ENCODE results near the gene CNTNAP2. TPM values are rescaled to one million over a fixed set of nuclear protein-coding genes. Genes with fewer than 3 reads are reported as not detected.

The CNTNAP2 gene
- total RNA-seq, 2 experiments from 2014 or later: 0.28 TPM; not detected in 1

- TF ChIP-seq CTCF (conservative IDR thresholded peaks at IDR 0.05; ENCODE audit: low read length) (no peak), EZH2phosphoT487 (IDR thresholded peaks at IDR 0.05; ENCODE audit: borderline replicate concordance, low read depth, low read length) (no peak)
- no peak overlapping the region for H3K27ac ChIP-seq (ENCODE audit: low read depth, low read length, poor library complexity, severe bottlenecking)
- no peaks in the 10 kb centered on the region for H3K4me1 ChIP-seq (ENCODE audit: insufficient read depth, low read length, poor library complexity, severe bottlenecking)
- ChIA-PET CTCF (ENCODE audit: unreplicated experiment) (no interaction called here), POLR2A (no interaction called here)
- H3K9me3 ChIP-seq (ENCODE audit: low read length): no peaks in the 10 kb centered on the region
- no peak for DNase-seq (ENCODE audit: low spot score)
- H3K9me2 ChIP-seq (ENCODE audit: insufficient read depth, low read length): no peaks in the 10 kb centered on the region
- no peaks in the 10 kb centered on the region for H3K36me3 ChIP-seq (ENCODE audit: insufficient read depth, low read length)
- H4K20me1 ChIP-seq (ENCODE audit: insufficient read depth, low read length): no peaks in the 10 kb centered on the region; the same call in 1 of the 2 replicates
- no peaks in the 10 kb centered on the region for H3K79me2 ChIP-seq (ENCODE audit: insufficient read depth, low read depth, low read length)
- no peak overlapping the region for H2AFZ ChIP-seq (ENCODE audit: low read length)
- no TSS peak for BruUV-seq (replicated peaks)
- H3K4me3 ChIP-seq (ENCODE audit: low read depth, low read length, poor library complexity, severe bottlenecking): no peak overlapping the region
- intact Hi-C loops (cut with micrococcal nuclease; ENCODE audit: unreplicated experiment): no loop called here
- H3K4me2 ChIP-seq (ENCODE audit: low read length): no peak overlapping the region
These were observed 1562.3 kb downstream of the CNTNAP2 start for GRCh38 chr7:147678943-147679342.

DNA sequence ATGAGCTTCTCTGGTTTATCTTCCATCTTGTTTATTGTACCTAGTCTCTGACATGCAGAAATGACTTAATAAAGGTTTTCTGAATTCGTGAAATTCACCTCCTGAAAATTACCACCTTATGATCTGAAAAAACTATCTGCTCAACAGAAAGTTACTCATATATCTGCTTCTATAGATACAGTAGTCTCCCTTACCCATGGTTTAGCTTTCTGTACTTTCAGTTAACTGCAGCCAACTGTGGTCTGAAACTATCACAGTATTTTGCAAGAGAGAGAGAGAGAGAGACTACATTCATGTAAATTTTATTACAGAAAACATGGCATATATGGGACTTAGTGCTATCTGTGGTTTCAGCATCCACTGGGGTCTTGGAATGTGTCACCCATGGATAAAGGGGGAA, 1564.9 kb downstream of the CNTNAP2 start:
- ChIA-PET CTCF (ENCODE audit: unreplicated experiment) (no interaction called here), POLR2A (interaction anchor here (0.7 to 1.0 kb wide), 2 partner anchors 10 to 93 kb away, joined by 3 read pairs; no protein-coding TSS in a partner anchor)
- Histone ChIP-seq H3K9me3 (ENCODE audit: low read length) (no peaks in the 10 kb centered on the region), H2AFZ (ENCODE audit: low read length) (no peak overlapping the region), H3K79me2 (ENCODE audit: insufficient read depth, low read depth, low read length) (no peaks in the 10 kb centered on the region), H3K4me1 (ENCODE audit: insufficient read depth, low read length, poor library complexity, severe bottlenecking) (no peaks in the 10 kb centered on the region), H3K36me3 (ENCODE audit: insufficient read depth, low read length) (no peaks in the 10 kb centered on the region), H3K9me2 (ENCODE audit: insufficient read depth, low read length) (no peaks in the 10 kb centered on the region), H3K4me2 (ENCODE audit: low read length) (no peak overlapping the region), H3K27ac (ENCODE audit: low read depth, low read length, poor library complexity, severe bottlenecking) (no peak overlapping the region), H3K4me3 (ENCODE audit: low read depth, low read length, poor library complexity, severe bottlenecking) (no peak overlapping the region), H4K20me1 (ENCODE audit: insufficient read depth, low read length) (no peaks in the 10 kb centered on the region; the same call in 1 of the 2 replicates)
- DNase-seq (ENCODE audit: low spot score): no peak
- intact Hi-C loops (cut with micrococcal nuclease; ENCODE audit: unreplicated experiment): no loop called here
- TF ChIP-seq CTCF (conservative IDR thresholded peaks at IDR 0.05; ENCODE audit: low read length): no peak
- TF ChIP-seq EZH2phosphoT487 (IDR thresholded peaks at IDR 0.05; ENCODE audit: borderline replicate concordance, low read depth, low read length): no peak
- no TSS peak for BruUV-seq (replicated peaks)

DNA sequence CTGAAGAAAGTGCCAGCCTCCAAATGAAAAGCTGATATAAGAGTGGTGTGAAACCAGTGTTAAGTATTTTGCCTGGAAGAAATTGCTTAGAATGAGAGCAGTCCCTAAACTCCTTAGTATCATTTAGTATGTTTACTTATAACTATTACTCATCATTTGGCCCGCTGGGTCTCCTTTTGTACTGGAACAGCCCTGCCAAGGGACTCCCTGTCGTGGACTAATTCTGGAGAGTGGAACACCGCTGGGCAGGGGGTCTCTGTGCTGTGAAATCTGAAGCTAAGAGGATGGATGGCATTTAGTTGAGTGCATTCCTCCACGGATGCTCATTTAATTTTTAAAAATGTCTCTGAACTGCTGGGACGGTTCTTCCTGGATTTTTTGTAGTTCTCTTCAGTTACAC, 1584.1 kb downstream of the CNTNAP2 start:
- CTCF ChIA-PET (ENCODE audit: unreplicated experiment): no interaction called here
- DNase-seq (ENCODE audit: low spot score): no peak
- no peak overlapping the region for H3K4me3 ChIP-seq (ENCODE audit: low read depth, low read length, poor library complexity, severe bottlenecking)
- no peaks in the 10 kb centered on the region for H3K4me1 ChIP-seq (ENCODE audit: insufficient read depth, low read length, poor library complexity, severe bottlenecking)
- no peaks in the 10 kb centered on the region for H3K9me3 ChIP-seq (ENCODE audit: low read length)
- no peaks in the 10 kb centered on the region for H3K79me2 ChIP-seq (ENCODE audit: insufficient read depth, low read depth, low read length)
- POLR2A ChIA-PET: no interaction called here
- no peaks in the 10 kb centered on the region for H4K20me1 ChIP-seq (ENCODE audit: insufficient read depth, low read length)
- no peak overlapping the region for H3K27ac ChIP-seq (ENCODE audit: low read depth, low read length, poor library complexity, severe bottlenecking)
- no peaks in the 10 kb centered on the region for H3K9me2 ChIP-seq (ENCODE audit: insufficient read depth, low read length)
- no peak overlapping the region for H2AFZ ChIP-seq (ENCODE audit: low read length)
- H3K4me2 ChIP-seq (ENCODE audit: low read length): no peak overlapping the region
- TF ChIP-seq EZH2phosphoT487 (IDR thresholded peaks at IDR 0.05; ENCODE audit: borderline replicate concordance, low read depth, low read length) (no peak), CTCF (conservative IDR thresholded peaks at IDR 0.05; ENCODE audit: low read length) (no peak)
- no peaks in the 10 kb centered on the region for H3K36me3 ChIP-seq (ENCODE audit: insufficient read depth, low read length)
- intact Hi-C loops (cut with micrococcal nuclease; ENCODE audit: unreplicated experiment): no loop called here
- no TSS peak for BruUV-seq (replicated peaks)
